H1 (cell line): ENCODE measurements around the gene IL1RAPL1. TPM values are rescaled to one million over a fixed set of nuclear protein-coding genes. Genes with fewer than 3 reads are reported as not detected.

Experiments used
- CTCF ChIA-PET: fragments of 300-600 bp; sonication (Branson Sonifier 250); formaldehyde crosslinking; loops from one replicate; lab custom pipeline; 2021; ENCODE audit not compliant: partially characterized antibody; lab: Charles Lee
- POLR2A ChIA-PET: fragments of 300-600 bp; sonication (Branson Sonifier 250); formaldehyde crosslinking; loops from one replicate; lab custom pipeline; 2021; ENCODE audit warnings: inconsistent platforms; ENCODE audit not compliant: partially characterized antibody; lab: Charles Lee
- DNase-seq, 2 experiments: peaks; one replicate each; pipeline versions ENCODE4 v3.0.0 to v3.0.0-alpha.2; 2010 to 2022; ENCODE audit warnings: low spot score in 2 of 2, low read depth in 1 of 2, mixed read lengths in 1 of 2
- FAIRE-seq: peaks from 2 replicates; lab custom pipeline; 2011; peaks lifted over from hg19 to GRCh38; lab: Jason Lieb, UNC
- H2AFZ ChIP-seq: 2 replicates; pipeline ENCODE4 v1.8.1; 2012; ENCODE audit warnings: low read length, inconsistent platforms
- H2AK5ac ChIP-seq: 2 replicates; pipeline ENCODE4 v1.6.1; 2013; ENCODE audit warnings: low read depth, low read length
- H2BK120ac ChIP-seq: replicated peaks from 2 replicates; pipeline ENCODE3; 2013; ENCODE audit warnings: low read depth, low read length, inconsistent platforms
- H2BK12ac ChIP-seq: 2 replicates; pipeline ENCODE4 v1.6.1; 2013; ENCODE audit warnings: low read depth, low read length
- H2BK15ac ChIP-seq: 2 replicates; pipeline ENCODE4 v1.6.1; 2013; ENCODE audit warnings: low read length
- H2BK20ac ChIP-seq: 2 replicates; pipeline ENCODE4 v1.6.1; 2013; ENCODE audit warnings: low read length
- H2BK5ac ChIP-seq: 2 replicates; pipeline ENCODE4 v1.6.1; 2013; ENCODE audit warnings: low read depth, low read length
- H3K14ac ChIP-seq: 2 replicates; pipeline ENCODE4 v1.6.1; 2013; ENCODE audit warnings: inconsistent platforms; ENCODE audit not compliant: insufficient read length
- H3K18ac ChIP-seq: 2 replicates; pipeline ENCODE4 v1.6.1; 2013; ENCODE audit warnings: low read length; ENCODE audit errors: extremely low read depth
- H3K23ac ChIP-seq: 2 replicates; pipeline ENCODE4 v1.6.1; 2013; ENCODE audit warnings: inconsistent platforms; ENCODE audit not compliant: insufficient read length
- H3K23me2 ChIP-seq: 2 replicates; pipeline ENCODE4 v1.6.1; 2013; ENCODE audit warnings: low read depth, low read length
- H3K27ac ChIP-seq: 2 replicates; pipeline ENCODE4 v1.6.1; 2011; ENCODE audit warnings: low read depth, low read length, inconsistent platforms
- H3K27me3 ChIP-seq, 4 experiments: replicated peaks in 1 of 4; 1 replicate in 1 of 4; 2 replicates in 3 of 4; pipeline versions ENCODE4 v1.6.1 to v1.8.1; 2011 to 2013; ENCODE audit warnings: low read length in 3 of 4, mild to moderate bottlenecking in 3 of 4, inconsistent platforms in 2 of 4, mixed read lengths in 2 of 4, moderate library complexity in 1 of 4; ENCODE audit not compliant: control insufficient read depth in 3 of 4, insufficient read depth in 3 of 4; ENCODE audit errors: extremely low read depth in 1 of 4
- H3K36me3 ChIP-seq, 4 experiments: 2 replicates each; pipeline versions ENCODE4 v1.6.1 to v1.8.1; 2011 to 2013; ENCODE audit warnings: mild to moderate bottlenecking in 4 of 4, low read length in 3 of 4, moderate library complexity in 2 of 4, control low read depth in 1 of 4, inconsistent platforms in 1 of 4; ENCODE audit not compliant: insufficient read depth in 4 of 4, control insufficient read depth in 2 of 4
- H3K4ac ChIP-seq: replicated peaks from 2 replicates; pipeline ENCODE3; 2013; ENCODE audit warnings: low read length, low read depth, mixed read lengths, inconsistent platforms; ENCODE audit not compliant: insufficient read length
- H3K4me1 ChIP-seq, 4 experiments: replicated peaks in 1 of 4; 1 replicate in 1 of 4; 2 replicates in 3 of 4; pipeline versions ENCODE4 v1.6.1 to v1.8.1; 2011 to 2013; ENCODE audit warnings: low read length in 3 of 4, inconsistent platforms in 2 of 4, mixed read lengths in 1 of 4; ENCODE audit not compliant: insufficient read depth in 4 of 4, control insufficient read depth in 3 of 4
- H3K4me2 ChIP-seq, 2 experiments: 2 replicates each; pipeline versions ENCODE4 v1.6.1 to v1.8.1; 2011 to 2013; ENCODE audit warnings: low read depth in 2 of 2, low read length in 2 of 2, control low read depth in 1 of 2, inconsistent platforms in 1 of 2, mild to moderate bottlenecking in 1 of 2; ENCODE audit not compliant: insufficient read depth in 1 of 2
- H3K4me3 ChIP-seq, 4 experiments: fragments of 200-600, 300-600 bp in 1 of 4; sonication (generic), shearing (Covaris generic), sonication (Bioruptor Twin) in 1 of 4; 2 replicates each; pipeline versions ENCODE4 v1.5.1 to v1.8.1; 2011 to 2016; ENCODE audit warnings: low read length in 4 of 4, low read depth in 3 of 4, control low read depth in 2 of 4, inconsistent platforms in 2 of 4, mild to moderate bottlenecking in 2 of 4, mixed read lengths in 1 of 4, moderate library complexity in 1 of 4; ENCODE audit not compliant: insufficient read depth in 2 of 4; ENCODE audit errors: extremely low read depth in 1 of 4
- H3K56ac ChIP-seq: replicated peaks from 2 replicates; pipeline ENCODE3; 2013; ENCODE audit warnings: low read depth, mild to moderate bottlenecking, mixed read lengths, low read length, inconsistent platforms; ENCODE audit not compliant: insufficient read length
- H3K79me1 ChIP-seq: 2 replicates; pipeline ENCODE4 v1.6.1; 2013; ENCODE audit warnings: low read depth, low read length, control low read depth
- H3K79me2 ChIP-seq, 2 experiments: 2 replicates each; pipeline versions ENCODE4 v1.6.1 to v1.8.1; 2012 to 2013; ENCODE audit warnings: low read length in 2 of 2, mild to moderate bottlenecking in 2 of 2, inconsistent platforms in 1 of 2; ENCODE audit not compliant: insufficient read depth in 2 of 2, control insufficient read depth in 1 of 2
- H3K9ac ChIP-seq, 4 experiments: replicated peaks in 1 of 4; 1 replicate in 1 of 4; 2 replicates in 3 of 4; pipeline versions ENCODE4 v1.6.1 to v1.8.1; 2011 to 2013; ENCODE audit warnings: low read depth in 3 of 4, low read length in 3 of 4, control low read depth in 2 of 4, mild to moderate bottlenecking in 2 of 4, moderate library complexity in 2 of 4, inconsistent platforms in 1 of 4; ENCODE audit errors: extremely low read depth in 1 of 4
- H3K9me3 ChIP-seq, 2 experiments: 2 replicates each; pipeline versions ENCODE4 v1.6.1 to v1.8.1; 2012 to 2013; ENCODE audit warnings: mild to moderate bottlenecking in 2 of 2, moderate library complexity in 2 of 2, control low read depth in 1 of 2, inconsistent platforms in 1 of 2, low read depth in 1 of 2, low read length in 1 of 2, mixed read lengths in 1 of 2; ENCODE audit not compliant: insufficient read depth in 2 of 2
- H4K20me1 ChIP-seq, 2 experiments: replicated peaks in 1 of 2; 2 replicates each; pipeline versions ENCODE3 to v1.8.1; 2011 to 2013; ENCODE audit warnings: inconsistent platforms in 2 of 2, low read length in 2 of 2, mild to moderate bottlenecking in 1 of 2; ENCODE audit not compliant: insufficient read depth in 2 of 2, control insufficient read depth in 1 of 2
- H4K5ac ChIP-seq: 2 replicates; pipeline ENCODE4 v1.6.1; 2013; ENCODE audit warnings: low read length, low read depth, mixed read lengths, inconsistent platforms; ENCODE audit not compliant: insufficient read length
- H4K8ac ChIP-seq: 2 replicates; pipeline ENCODE4 v1.8.0; 2013; ENCODE audit warnings: mild to moderate bottlenecking, moderate library complexity, low read length, inconsistent platforms; ENCODE audit not compliant: insufficient read depth; ENCODE audit errors: extremely low read depth
- H4K91ac ChIP-seq: replicated peaks from 2 replicates; pipeline ENCODE3; 2013; ENCODE audit warnings: low read length, mixed read lengths, inconsistent platforms; ENCODE audit not compliant: insufficient read length
- BRCA1 ChIP-seq: IDR thresholded peaks from 2 replicates; pipeline ENCODE4 v1.6.1; 2012; ENCODE audit warnings: low read depth, low read length, improper control_type of control experiment
- CBX5 ChIP-seq: fragments of 300-800, 300-1000 bp; sonication (generic); IDR thresholded peaks from 2 replicates; pipeline ENCODE4 v1.7.1; 2016; ENCODE audit warnings: antibody characterized with exemption, low read length, low read depth
- CBX8 ChIP-seq: fragments of 300-800, 300-1000 bp; sonication (generic); IDR thresholded peaks from 2 replicates; pipeline ENCODE4 v1.7.1; 2016; ENCODE audit warnings: low read depth, low read length, borderline replicate concordance
- EGR1 ChIP-seq: IDR thresholded peaks from 2 replicates; pipeline ENCODE4 v1.6.1; 2011; ENCODE audit warnings: low read depth, low read length, borderline replicate concordance
- EP300 ChIP-seq, 2 experiments: IDR thresholded peaks; 1 replicate in 1 of 2; 2 replicates in 1 of 2; pipeline ENCODE4 v1.6.1; 2011 to 2012; ENCODE audit warnings: low read depth in 2 of 2, low read length in 2 of 2, mild to moderate bottlenecking in 2 of 2, borderline replicate concordance in 1 of 2, inconsistent platforms in 1 of 2, moderate library complexity in 1 of 2
- HDAC6 ChIP-seq: IDR thresholded peaks from one replicate; pipeline ENCODE4 v1.7.1; 2012; ENCODE audit warnings: low read depth, mild to moderate bottlenecking, inconsistent platforms, low read length, moderate library complexity
- JUND ChIP-seq: IDR thresholded peaks from 2 replicates; pipeline ENCODE4 v1.6.1; 2011; ENCODE audit warnings: mild to moderate bottlenecking, improper control_type of control experiment, low read length
- KDM4A ChIP-seq: IDR thresholded peaks from one replicate; pipeline ENCODE4 v1.7.1; 2012; ENCODE audit warnings: low read depth, mild to moderate bottlenecking, moderate library complexity, low read length, inconsistent platforms; ENCODE audit not compliant: severe bottlenecking
- POLR2A ChIP-seq, 2 experiments: IDR thresholded peaks; 1 replicate in 1 of 2; 2 replicates in 1 of 2; pipeline ENCODE4 v1.6.1; 2011; ENCODE audit warnings: low read depth in 2 of 2, low read length in 2 of 2, mild to moderate bottlenecking in 2 of 2; ENCODE audit errors: control extremely low read depth in 1 of 2
- RAD21 ChIP-seq, 2 experiments: IDR thresholded peaks in 1 of 2; conservative IDR thresholded peaks in 1 of 2; 2 replicates each; pipeline ENCODE4 v1.6.1; 2011; ENCODE audit warnings: low read depth in 2 of 2, low read length in 2 of 2, improper control_type of control experiment in 1 of 2, inconsistent platforms in 1 of 2, mild to moderate bottlenecking in 1 of 2, moderate library complexity in 1 of 2
- RBBP5 ChIP-seq: IDR thresholded peaks from 2 replicates; pipeline ENCODE4 v1.7.1; 2012; ENCODE audit warnings: low read depth, mild to moderate bottlenecking, inconsistent platforms, low read length, moderate library complexity, borderline replicate concordance
- RFX5 ChIP-seq: IDR thresholded peaks from 2 replicates; pipeline ENCODE4 v1.6.1; 2011; ENCODE audit warnings: low read depth, low read length, improper control_type of control experiment, borderline replicate concordance
- USF2 ChIP-seq: IDR thresholded peaks from 2 replicates; pipeline ENCODE4 v1.6.1; 2011; ENCODE audit warnings: low read length, improper control_type of control experiment
- ZNF274 ChIP-seq: IDR thresholded peaks from 2 replicates; pipeline ENCODE4 v1.7.0; 2012; ENCODE audit warnings: low read length, borderline replicate concordance; ENCODE audit errors: extremely low read depth
- WGBS, 2 experiments: shearing (Covaris generic) in 1 of 2; methylation state at CpG; one replicate each; pipeline versions ENCODE4 v1.1.6 to v1.1.7; 2013 to 2015; ENCODE audit warnings: low lambda C conversion rate in 2 of 2, mixed read lengths in 2 of 2, inconsistent platforms in 1 of 2, low coverage in 1 of 2, missing lambda C conversion rate in 1 of 2; ENCODE audit not compliant: insufficient replicate concordance in 2 of 2, insufficient coverage in 1 of 2, insufficient read length in 1 of 2; ENCODE audit errors: extremely low coverage in 1 of 2, missing lambda C conversion rate in 1 of 2; 5-methylcytosine and 5-hydroxymethylcytosine counted together
- polyA plus RNA-seq, 7 experiments: library from polyadenylated mRNA; depleted of rRNA in 3 of 7; stranded (reverse) in 5 of 7; unstranded in 2 of 7; fragments of >200 nt in 5 of 7; fragments of 200-250 nt in 2 of 7; gene quantifications; 1 replicate in 5 of 7; 2 replicates in 1 of 7; 4 replicates in 1 of 7; pipeline versions ENCODE4 v1.2.1 to v1.2.3, GENCODE V29; 2011 to 2013; ENCODE audit warnings: missing spikeins in 2 of 7, mixed read lengths in 2 of 7
- total RNA-seq: library from RNA; stranded (reverse); fragmentation: NEBNext Ultra II Directional; extraction: Animal tissue kit (Norgen Biotek cat#: 25700); gene quantifications from 2 replicates; pipeline ENCODE4 v1.2.1, GENCODE V29; 2021

The IL1RAPL1 gene
- total and polyA plus RNA-seq, 2 of the 8 experiments (the other 6 are each of a cell fraction or from before 2014, with no cell fraction given), result 0.11 to 0.35 TPM

GRCh38 chrX:29407357-29407756, 820.1 kb downstream of the IL1RAPL1 start:
- no peak overlapping the region for H4K91ac ChIP-seq
- H3K23ac ChIP-seq, result no peak overlapping the region
- no peak overlapping the region for H2BK12ac ChIP-seq
- DNase-seq (no peak), FAIRE-seq (no peak)
- POLR2A ChIA-PET, result no interaction called here
- H2BK120ac ChIP-seq, result no peak overlapping the region
- no peak overlapping the region for H4K5ac ChIP-seq
- no peaks in the 10 kb centered on the region for H3K79me2 ChIP-seq
- no peak overlapping the region for H3K14ac ChIP-seq
- no peaks in the 10 kb centered on the region for H3K79me1 ChIP-seq
- H3K27me3 ChIP-seq, result no peaks in the 10 kb centered on the region
- no peak overlapping the region for H3K27ac ChIP-seq
- CTCF ChIA-PET, result no interaction called here
- no peak overlapping the region for H3K18ac ChIP-seq
- no peaks in the 10 kb centered on the region for H3K4me1 ChIP-seq
- H3K56ac ChIP-seq, result no peak overlapping the region
- no peak overlapping the region for H2BK20ac ChIP-seq
- no peak overlapping the region for H2AFZ ChIP-seq
- H3K9me3 ChIP-seq, result no peaks in the 10 kb centered on the region
- H4K20me1 ChIP-seq, result no peaks in the 10 kb centered on the region
- no peak overlapping the region for H3K4ac ChIP-seq
- H3K9ac ChIP-seq, result no peak overlapping the region
- no peak overlapping the region for H2BK5ac ChIP-seq
- no peak overlapping the region for H3K4me3 ChIP-seq
- no peaks in the 10 kb centered on the region for H3K23me2 ChIP-seq
- 92% methylated on average over 4 of the region's 4 CpGs; no CpG with 5 or more reads in 1 of the 2 experiments for WGBS, 2 experiments
- H3K36me3 ChIP-seq, result no peaks in the 10 kb centered on the region
- no peak overlapping the region for H2BK15ac ChIP-seq
- no peak overlapping the region for H4K8ac ChIP-seq
- no peak overlapping the region for H3K4me2 ChIP-seq
- H2AK5ac ChIP-seq, result no peak overlapping the region
- TF ChIP-seq EP300 (IDR thresholded peaks at IDR 0.05; ENCODE audit: borderline replicate concordance in 1 of 2, low read depth in 2 of 2, low read length in 2 of 2), result no peak
- TF ChIP-seq HDAC6, result no peak
- no peak for TF ChIP-seq POLR2A (IDR thresholded peaks at IDR 0.05; ENCODE audit: control extremely low read depth in 1 of 2, low read depth in 2 of 2, low read length in 2 of 2)
- no peak for TF ChIP-seq JUND
- no peak for TF ChIP-seq ZNF274
- no peak for TF ChIP-seq CBX8
- TF ChIP-seq USF2, result no peak
- TF ChIP-seq EGR1, result no peak
- TF ChIP-seq RFX5, result no peak
- no peak for TF ChIP-seq KDM4A
- no peak for TF ChIP-seq BRCA1
- TF ChIP-seq RBBP5, result no peak
- no peak for TF ChIP-seq RAD21 (IDR thresholded peaks at IDR 0.05 in 1 of 2, conservative IDR thresholded peaks at IDR 0.05 in 1 of 2; ENCODE audit: low read depth in 2 of 2, low read length in 2 of 2)
- TF ChIP-seq CBX5, result no peak
